Measurements from ENCODE around the gene TSPAN33. TPM values are rescaled to one million over a fixed set of nuclear protein-coding genes. Genes with fewer than 3 reads are reported as not detected.

Gene TSPAN33
- polyA plus RNA-seq, 3 donors from 2014 or later, result 3.4 to 6.9 (median 6.2) TPM

DNA sequence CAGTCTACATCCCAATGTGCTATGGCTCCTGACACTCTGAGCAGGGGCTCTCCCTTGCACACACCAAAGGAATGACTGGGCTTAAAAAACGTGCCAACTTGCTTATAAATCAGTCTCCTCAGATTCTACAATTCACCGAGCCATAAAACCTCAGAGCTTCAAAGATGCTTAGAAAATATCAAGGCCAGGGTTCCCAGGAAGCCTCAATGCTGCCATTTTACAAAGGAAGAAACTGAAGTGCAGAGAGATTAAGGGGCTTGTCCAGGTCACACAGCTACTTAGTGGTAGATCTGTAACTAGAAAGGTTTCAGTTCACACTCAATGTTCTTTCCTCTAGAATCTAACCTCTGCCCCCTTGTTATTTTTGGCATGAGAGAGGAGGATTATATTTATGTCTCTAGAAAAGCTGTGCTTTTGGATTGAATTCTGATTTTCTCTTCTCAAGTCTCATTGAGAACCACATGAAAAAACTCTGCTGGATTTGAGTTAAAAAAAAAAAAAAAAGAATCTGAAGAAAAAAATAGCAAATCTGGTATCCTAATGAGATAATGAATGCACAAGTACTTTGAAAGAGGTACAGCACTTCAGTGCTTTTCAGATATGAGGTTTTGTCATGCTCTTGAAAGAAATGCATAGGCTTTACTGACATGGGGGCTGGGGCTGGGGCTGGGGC lies 22.3 kb upstream of the TSPAN33 start:
- Mint-ChIP-seq H3K9me3 (no peaks in the 10 kb centered on the region), H3K36me3 (peaks cover 0 to 3% (median 0%) of the 10 kb centered on the region in 3 donors), H3K27me3 (ENCODE audit: low read depth in 3 of 3) (peaks cover 0 to 3% (median 2%) of the 10 kb centered on the region in 3 donors), H3K4me3 (no peak overlapping the region), H3K4me1 (no peaks in the 10 kb centered on the region), H3K27ac (no peak overlapping the region)
- DNase-seq, result no peak

DNA sequence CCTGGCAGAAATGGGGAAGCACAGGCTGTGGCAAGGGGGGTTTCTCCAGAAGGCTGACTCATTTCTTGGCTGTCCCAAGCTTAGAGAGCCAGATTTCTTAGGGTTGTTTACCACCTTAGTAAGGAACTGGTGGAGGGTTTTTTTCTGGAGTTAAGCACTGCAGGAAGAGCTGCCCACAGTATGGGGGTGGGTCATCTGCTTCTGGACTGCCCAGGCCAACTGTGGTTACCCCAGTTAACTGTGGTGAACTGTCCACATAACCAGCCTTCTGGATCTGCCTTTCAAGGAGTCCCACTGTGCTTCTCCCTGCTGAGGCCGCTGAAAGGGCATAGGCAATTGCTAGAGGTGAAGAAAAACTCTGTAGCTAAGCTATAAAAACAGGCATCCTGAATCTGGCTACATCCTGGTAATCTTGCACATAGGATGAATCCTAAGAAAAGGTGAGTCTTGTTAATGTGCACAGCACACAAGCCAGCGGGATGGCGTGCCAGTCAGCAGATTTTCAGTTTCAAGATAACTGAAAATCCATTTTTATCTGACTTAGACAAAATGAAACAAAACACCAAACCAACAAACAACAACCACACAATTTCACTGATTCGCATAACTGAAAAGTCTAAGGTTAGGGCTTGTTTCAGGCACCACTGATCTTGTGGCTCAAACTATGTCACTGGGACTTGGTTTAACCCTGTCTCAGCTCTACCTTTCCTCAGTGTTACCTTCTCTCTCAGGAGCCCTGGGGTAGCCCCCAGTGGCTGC lies 21.6 kb upstream of the TSPAN33 start:
- Mint-ChIP-seq H3K4me3 (no peak overlapping the region), H3K27me3 (ENCODE audit: low read depth in 3 of 3) (peaks cover 0 to 3% (median 2%) of the 10 kb centered on the region in 3 donors), H3K9me3 (no peaks in the 10 kb centered on the region), H3K36me3 (peaks cover 0 to 3% (median 0%) of the 10 kb centered on the region in 3 donors), H3K27ac (no peak overlapping the region), H3K4me1 (no peaks in the 10 kb centered on the region)
- no peak for DNase-seq

DNA sequence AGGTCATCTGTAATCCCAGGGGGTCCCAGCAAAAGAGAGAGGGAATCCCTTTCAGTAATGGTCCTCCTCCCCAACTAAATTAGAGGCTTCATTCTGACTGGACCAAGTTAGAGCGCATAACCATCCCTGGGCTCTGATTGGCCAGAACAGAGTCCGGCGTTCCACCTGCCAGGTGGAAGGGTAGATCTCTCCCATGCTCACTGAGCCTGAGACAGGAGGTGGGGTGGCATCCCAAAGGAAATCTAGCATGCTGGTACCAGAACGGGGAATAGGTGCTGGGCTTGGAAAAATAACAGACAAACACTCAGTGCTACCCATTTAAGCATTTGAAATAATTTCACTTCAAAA lies 21.0 kb upstream of the TSPAN33 start:
- DNase-seq, result no peak
- no peaks in the 10 kb centered on the region for H3K9me3 Mint-ChIP-seq
- no peaks in the 10 kb centered on the region for H3K4me1 Mint-ChIP-seq
- H3K4me3 Mint-ChIP-seq, result no peak overlapping the region
- H3K36me3 Mint-ChIP-seq, result peaks cover 0 to 3% (median 0%) of the 10 kb centered on the region in 3 donors
- no peak overlapping the region for H3K27ac Mint-ChIP-seq
- peaks cover 0 to 3% (median 2%) of the 10 kb centered on the region in 3 donors for H3K27me3 Mint-ChIP-seq (ENCODE audit: low read depth in 3 of 3)

DNA sequence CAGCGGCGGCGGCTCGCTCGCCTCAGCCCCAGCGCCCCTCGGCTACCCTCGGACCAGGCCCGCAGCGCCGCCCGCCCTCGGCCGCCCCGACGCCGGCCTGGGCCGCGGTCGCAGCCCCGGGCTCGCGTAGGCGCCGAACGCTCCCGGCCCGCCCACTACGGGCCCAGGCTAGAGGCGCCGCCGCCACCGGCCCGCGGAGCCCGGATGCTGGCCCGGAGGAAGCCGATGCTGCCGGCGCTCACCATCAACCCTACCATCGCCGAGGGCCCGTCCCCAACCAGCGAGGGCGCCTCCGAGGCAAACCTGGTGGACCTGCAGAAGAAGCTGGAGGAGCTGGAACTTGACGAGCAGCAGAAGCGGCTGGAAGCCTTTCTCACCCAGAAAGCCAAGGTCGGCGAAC lies 18.2 kb upstream of the TSPAN33 start:
- H3K36me3 Mint-ChIP-seq, result no peaks in the 10 kb centered on the region
- no peak overlapping the region for H3K4me3 Mint-ChIP-seq
- no peaks in the 10 kb centered on the region for H3K9me3 Mint-ChIP-seq
- no peak overlapping the region for H3K27ac Mint-ChIP-seq
- no peaks in the 10 kb centered on the region for H3K4me1 Mint-ChIP-seq
- DNase-seq, result no peak
- peaks cover 0 to 3% (median 1%) of the 10 kb centered on the region in 3 donors for H3K27me3 Mint-ChIP-seq (ENCODE audit: low read depth in 3 of 3)

DNA sequence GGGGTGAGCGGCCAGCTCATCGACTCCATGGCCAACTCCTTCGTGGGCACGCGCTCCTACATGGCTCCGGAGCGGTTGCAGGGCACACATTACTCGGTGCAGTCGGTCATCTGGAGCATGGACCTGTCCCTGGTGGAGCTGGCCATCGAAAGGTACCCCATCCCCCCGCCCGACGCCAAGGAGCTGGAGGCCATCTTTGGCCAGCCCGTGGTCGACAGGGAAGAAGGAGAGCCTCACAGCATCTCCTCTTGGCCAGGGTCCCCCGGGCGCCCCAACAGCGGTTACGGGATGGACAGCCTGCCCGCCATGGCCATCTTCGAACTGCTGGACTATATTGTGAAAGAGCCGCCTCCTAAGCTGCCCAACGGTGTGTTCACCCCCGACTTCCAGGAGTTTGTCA lies 17.4 kb upstream of the TSPAN33 start:
- no peaks in the 10 kb centered on the region for H3K36me3 Mint-ChIP-seq
- no peak overlapping the region for H3K27ac Mint-ChIP-seq
- no peaks in the 10 kb centered on the region for H3K4me1 Mint-ChIP-seq
- peaks cover 0 to 3% (median 1%) of the 10 kb centered on the region in 3 donors for H3K27me3 Mint-ChIP-seq (ENCODE audit: low read depth in 3 of 3)
- no peaks in the 10 kb centered on the region for H3K9me3 Mint-ChIP-seq
- no peak overlapping the region for H3K4me3 Mint-ChIP-seq
- DNase-seq, result no peak

DNA sequence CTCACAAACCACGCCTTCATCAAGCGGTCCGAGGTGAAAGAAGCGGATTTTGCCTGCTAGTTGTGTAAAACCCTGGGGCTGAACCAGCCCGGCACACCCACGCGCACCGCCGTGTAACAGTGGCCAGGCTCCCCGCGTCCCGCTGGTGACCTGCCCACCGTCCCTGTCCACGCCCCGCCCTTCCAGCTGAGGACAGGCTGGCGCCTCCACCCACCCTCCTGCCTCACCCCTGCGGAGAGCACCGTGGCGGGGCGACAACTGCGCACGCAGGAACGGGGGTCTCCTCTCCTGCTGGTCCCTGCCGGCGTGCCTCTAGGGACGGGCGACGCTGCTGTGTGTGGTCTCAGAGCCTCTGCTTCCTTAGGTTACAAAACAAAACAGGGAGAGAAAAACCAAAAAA lies 16.9 kb upstream of the TSPAN33 start:
- H3K27ac Mint-ChIP-seq, result no peak overlapping the region
- no peaks in the 10 kb centered on the region for H3K9me3 Mint-ChIP-seq
- H3K4me1 Mint-ChIP-seq, result no peaks in the 10 kb centered on the region
- no peaks in the 10 kb centered on the region for H3K36me3 Mint-ChIP-seq
- no peak overlapping the region for H3K4me3 Mint-ChIP-seq
- H3K27me3 Mint-ChIP-seq (ENCODE audit: low read depth in 3 of 3), result peaks cover 0 to 3% (median 1%) of the 10 kb centered on the region in 3 donors
- DNase-seq, result no peak

DNA sequence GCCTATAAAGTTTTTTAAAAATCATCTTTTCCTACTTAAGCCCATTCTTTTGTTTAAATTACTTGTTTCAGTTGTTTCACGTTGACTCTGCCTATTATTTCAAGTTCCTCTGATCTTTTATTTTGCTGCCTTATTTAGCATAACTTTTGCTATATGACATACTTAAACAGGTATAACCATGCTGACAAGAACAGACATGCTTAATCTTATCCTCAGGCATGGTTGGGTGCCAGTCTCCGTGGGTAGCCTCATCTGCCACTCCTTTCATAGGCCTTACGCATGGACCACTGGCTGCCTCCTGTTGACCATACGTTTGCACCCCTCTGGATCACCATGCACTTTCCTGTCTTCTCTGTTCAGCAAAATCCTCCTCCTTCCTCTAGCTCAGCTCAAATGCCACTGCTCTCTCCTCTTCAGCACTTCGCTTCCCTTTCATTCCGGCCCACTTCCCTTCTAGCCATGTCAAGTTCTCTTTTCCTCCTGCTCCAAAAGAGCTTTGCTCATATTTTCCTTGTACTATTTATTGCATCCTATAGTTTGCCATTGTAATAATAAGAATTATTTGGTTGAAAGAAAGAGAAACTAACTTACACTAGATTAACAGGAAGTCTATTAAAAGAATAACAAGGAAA lies 10.0 kb upstream of the TSPAN33 start:
- peaks cover 26 to 39% of the 10 kb centered on the region in 2 donors for H3K4me1 Mint-ChIP-seq
- peak overlapping the region in 4 of 6 donors; percentile 2 to 73 (median 56) for H3K27ac Mint-ChIP-seq
- peak overlapping the region in 2 of 5 donors; percentile 38 to 59 for H3K4me3 Mint-ChIP-seq
- no peaks in the 10 kb centered on the region for H3K9me3 Mint-ChIP-seq
- no peak for DNase-seq
- no peaks in the 10 kb centered on the region for H3K36me3 Mint-ChIP-seq
- peaks cover 0 to 1% (median 1%) of the 10 kb centered on the region in 3 donors for H3K27me3 Mint-ChIP-seq (ENCODE audit: low read depth in 3 of 3)

DNA sequence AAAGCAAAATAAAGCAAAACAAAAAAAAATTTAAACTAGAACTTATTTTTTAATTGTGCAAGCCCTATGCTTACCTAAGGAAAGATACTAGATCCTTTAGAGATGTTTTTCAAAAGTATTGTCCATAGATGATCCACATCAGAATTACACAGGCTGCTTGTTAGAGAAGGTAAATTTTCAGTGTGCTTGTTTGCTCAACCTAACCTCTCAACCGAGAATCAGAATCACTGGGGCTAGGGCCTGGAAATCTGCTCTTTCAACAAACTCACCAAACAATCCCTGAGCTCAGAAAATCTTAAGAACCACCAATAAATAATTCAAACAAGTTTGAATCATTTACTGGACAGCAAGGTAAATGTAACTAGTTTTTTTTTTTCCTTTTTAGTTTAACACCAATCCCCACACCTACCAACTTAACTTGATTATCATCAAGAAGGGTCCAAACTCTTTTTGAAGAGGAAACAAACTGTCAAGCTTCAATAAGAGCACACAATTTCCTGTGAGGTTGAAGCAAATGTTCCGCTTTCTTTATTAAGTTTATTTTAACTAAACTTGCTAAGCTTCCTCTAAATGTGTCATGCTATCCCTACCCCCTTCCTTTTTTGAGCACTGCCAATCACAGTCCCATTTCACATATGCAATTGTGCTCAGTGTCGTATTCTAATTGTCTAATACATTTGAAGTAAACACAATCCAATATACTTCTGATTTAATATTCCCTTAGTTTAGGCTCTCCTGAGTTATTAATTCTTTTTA lies 7.4 kb upstream of the TSPAN33 start:
- H3K4me3 Mint-ChIP-seq, result peak overlapping the region; percentile 12 to 55 (median 31)
- peak in 1 of 3 donors; percentile 19 for DNase-seq
- no peaks in the 10 kb centered on the region for H3K36me3 Mint-ChIP-seq
- peaks cover 0 to 3% (median 1%) of the 10 kb centered on the region in 3 donors for H3K27me3 Mint-ChIP-seq (ENCODE audit: low read depth in 3 of 3)
- H3K27ac Mint-ChIP-seq, result peak overlapping the region; percentile 65 to 92 (median 78)
- peaks cover 26 to 39% of the 10 kb centered on the region in 2 donors for H3K4me1 Mint-ChIP-seq
- no peaks in the 10 kb centered on the region for H3K9me3 Mint-ChIP-seq

DNA sequence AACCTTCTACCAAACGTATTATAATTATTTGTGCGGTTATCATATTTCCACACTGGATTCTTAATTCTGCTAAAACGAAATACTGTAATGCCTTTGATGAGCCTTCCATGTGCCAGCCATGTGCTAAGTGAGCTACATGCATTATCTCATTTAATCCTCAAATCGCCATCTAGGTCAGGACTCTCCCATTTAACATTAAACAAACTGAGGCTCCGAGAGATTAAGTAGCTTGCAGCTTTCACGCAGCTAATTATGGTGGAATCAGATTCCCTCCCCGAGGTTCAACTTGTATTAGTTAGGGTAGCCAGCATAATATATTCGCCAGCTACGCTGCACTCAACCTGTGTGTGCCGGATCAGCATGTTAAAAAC lies 798 bp upstream of the TSPAN33 start:
- DNase-seq, result no peak
- H3K27me3 Mint-ChIP-seq (ENCODE audit: low read depth in 3 of 3), result peaks cover 4 to 20% (median 11%) of the 10 kb centered on the region in 3 donors
- no peaks in the 10 kb centered on the region for H3K9me3 Mint-ChIP-seq
- peaks cover 20 to 26% of the 10 kb centered on the region in 2 donors for H3K4me1 Mint-ChIP-seq
- H3K27ac Mint-ChIP-seq, result peak overlapping the region in 1 of 6 donors; percentile 16
- H3K36me3 Mint-ChIP-seq, result peaks cover 0 to 6% (median 0%) of the 10 kb centered on the region in 3 donors
- H3K4me3 Mint-ChIP-seq, result peak overlapping the region; percentile 89 to 96 (median 91)

DNA sequence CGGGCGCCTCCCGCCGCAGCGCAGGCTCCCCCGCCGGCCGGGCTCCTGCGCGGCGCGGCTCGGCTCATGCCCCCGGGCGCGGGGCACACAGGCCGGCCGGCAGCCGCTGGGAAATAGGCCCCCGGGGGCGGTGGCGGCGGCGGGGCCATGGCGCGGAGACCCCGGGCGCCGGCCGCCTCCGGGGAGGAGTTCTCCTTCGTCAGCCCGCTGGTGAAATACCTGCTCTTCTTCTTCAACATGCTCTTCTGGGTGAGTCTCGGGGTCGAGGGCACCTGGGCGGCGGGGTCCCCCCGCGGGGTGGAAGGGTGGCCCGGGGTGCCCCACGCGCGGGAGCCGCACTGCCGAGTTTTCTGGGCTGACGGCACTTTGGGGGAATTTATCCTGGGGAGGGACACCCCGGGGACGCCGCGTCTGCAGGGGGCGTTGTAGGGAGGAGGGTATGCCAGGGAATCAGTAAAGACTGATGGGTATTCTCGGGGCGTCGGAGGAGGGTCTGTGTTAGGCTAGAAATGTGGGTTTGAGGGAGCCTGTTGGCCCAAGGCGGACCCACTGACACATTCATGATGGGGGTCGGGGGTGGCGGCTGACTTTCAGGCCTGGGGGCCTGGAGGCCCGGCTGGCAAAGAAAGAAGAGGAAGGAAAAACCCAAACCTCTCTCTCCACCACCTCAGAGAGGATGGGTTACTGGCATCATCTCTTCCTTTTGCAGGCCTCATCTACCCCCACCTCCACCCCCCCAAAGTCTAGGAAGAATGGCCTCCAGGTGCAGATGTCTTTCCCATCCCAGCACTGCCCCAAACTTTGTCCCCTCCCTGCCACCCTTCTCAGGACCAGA lies 544 bp downstream of the TSPAN33 start:
- Mint-ChIP-seq H3K27me3 (ENCODE audit: low read depth in 3 of 3) (peaks cover 4 to 26% (median 11%) of the 10 kb centered on the region in 3 donors), H3K4me3 (peak overlapping the region; percentile 77 to 86 (median 85)), H3K9me3 (no peaks in the 10 kb centered on the region), H3K36me3 (peaks cover 0 to 6% (median 0%) of the 10 kb centered on the region in 3 donors), H3K27ac (peak overlapping the region in 2 of 6 donors; percentile 27 to 71), H3K4me1 (peaks cover 20 to 24% of the 10 kb centered on the region in 2 donors)
- DNase-seq, result peak; percentile 9 to 18 (median 15)

DNA sequence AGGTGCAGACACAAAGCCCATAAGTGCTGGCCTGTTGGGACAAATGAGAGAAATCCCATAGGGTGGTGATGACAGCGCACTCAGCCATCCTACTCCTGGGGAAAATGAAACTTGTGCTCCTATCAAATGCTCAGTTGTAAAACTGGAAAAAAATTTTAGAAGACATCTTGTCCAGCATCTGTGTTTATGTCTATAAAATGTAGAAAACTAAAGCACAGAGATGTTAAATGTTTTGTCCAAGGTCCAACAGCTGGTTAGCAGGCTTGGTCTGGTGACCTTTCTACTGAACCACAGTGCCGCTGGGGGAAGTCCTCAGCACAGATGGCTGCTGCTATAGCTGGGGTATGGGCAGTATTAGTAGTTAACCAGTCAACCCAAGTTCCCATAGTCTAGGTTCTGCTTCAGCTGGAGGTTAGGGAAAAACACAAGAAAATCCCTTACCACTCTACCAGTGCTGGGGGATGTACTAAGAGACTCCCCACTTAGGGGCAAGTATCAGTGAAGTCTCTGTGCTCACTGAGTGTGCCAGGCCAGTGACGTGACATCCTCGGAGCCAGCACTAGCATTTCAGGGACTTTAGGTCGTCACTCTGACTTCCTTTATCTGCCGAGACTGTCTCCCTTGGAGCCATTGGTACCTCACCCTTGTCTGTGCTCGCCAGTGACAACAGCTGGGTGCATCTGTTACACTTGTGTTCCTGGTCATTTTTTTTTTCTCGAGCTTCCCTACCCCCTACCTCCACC lies 1.9 kb downstream of the TSPAN33 start:
- Mint-ChIP-seq H3K4me3 (peak overlapping the region; percentile 73 to 86 (median 85)), H3K4me1 (peaks cover 20 to 24% of the 10 kb centered on the region in 2 donors), H3K27ac (no peak overlapping the region), H3K27me3 (ENCODE audit: low read depth in 3 of 3) (peaks cover 3 to 28% (median 11%) of the 10 kb centered on the region in 3 donors), H3K36me3 (peaks cover 0 to 6% (median 0%) of the 10 kb centered on the region in 3 donors), H3K9me3 (no peaks in the 10 kb centered on the region)
- DNase-seq, result no peak

DNA sequence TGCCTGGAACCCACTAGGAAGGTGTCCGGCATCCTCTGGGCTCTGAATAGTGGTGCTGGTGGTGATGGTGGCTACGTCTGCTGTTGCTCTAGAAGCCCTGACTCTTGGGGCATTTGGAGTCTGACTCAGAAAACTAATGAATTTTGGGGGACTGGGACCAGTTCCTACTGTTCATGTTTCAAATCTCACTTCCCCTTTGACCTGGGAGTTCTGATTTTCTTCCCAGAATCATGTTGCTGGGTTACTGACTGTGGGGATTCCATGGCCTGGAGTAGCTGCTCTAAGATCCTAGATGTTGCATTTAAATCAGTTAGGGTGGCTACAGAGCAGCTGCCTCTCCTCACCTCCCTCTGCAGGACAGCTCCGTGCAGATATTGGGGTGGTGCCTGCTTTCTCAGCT lies 3.2 kb downstream of the TSPAN33 start:
- Mint-ChIP-seq H3K4me1 (peaks cover 20 to 24% of the 10 kb centered on the region in 2 donors), H3K27ac (no peak overlapping the region), H3K9me3 (no peaks in the 10 kb centered on the region), H3K27me3 (ENCODE audit: low read depth in 3 of 3) (peaks cover 3 to 28% (median 11%) of the 10 kb centered on the region in 3 donors), H3K36me3 (peaks cover 0 to 6% (median 0%) of the 10 kb centered on the region in 3 donors), H3K4me3 (no peak overlapping the region)
- no peak for DNase-seq
